AG09309 (cell line): ENCODE results near the gene CNOT6L.

Experiments
- DNase-seq: peaks from one replicate; pipeline ENCODE4 v3.0.0-alpha.2; 2010; ENCODE audit warnings: low read depth
- H3K4me3 ChIP-seq: 2 replicates; pipeline ENCODE4 v1.5.1; 2011; ENCODE audit warnings: mild to moderate bottlenecking, low read depth, low read length, moderate library complexity; ENCODE audit not compliant: control insufficient read depth
- TF ChIP-seq, protein P1 (sequence below): IDR thresholded peaks from 2 replicates; pipeline ENCODE4 v1.5.1; 2011; ENCODE audit warnings: mild to moderate bottlenecking, low read depth, low read length, inconsistent platforms; ENCODE audit not compliant: insufficient read depth, control insufficient read depth; ENCODE audit errors: missing control alignments

The CNOT6L gene

GRCh38 chr4:77710059-77710458, 109.1 kb downstream of the CNOT6L start:
- no peak overlapping the region for H3K4me3 ChIP-seq
- TF ChIP-seq, protein P1, sequence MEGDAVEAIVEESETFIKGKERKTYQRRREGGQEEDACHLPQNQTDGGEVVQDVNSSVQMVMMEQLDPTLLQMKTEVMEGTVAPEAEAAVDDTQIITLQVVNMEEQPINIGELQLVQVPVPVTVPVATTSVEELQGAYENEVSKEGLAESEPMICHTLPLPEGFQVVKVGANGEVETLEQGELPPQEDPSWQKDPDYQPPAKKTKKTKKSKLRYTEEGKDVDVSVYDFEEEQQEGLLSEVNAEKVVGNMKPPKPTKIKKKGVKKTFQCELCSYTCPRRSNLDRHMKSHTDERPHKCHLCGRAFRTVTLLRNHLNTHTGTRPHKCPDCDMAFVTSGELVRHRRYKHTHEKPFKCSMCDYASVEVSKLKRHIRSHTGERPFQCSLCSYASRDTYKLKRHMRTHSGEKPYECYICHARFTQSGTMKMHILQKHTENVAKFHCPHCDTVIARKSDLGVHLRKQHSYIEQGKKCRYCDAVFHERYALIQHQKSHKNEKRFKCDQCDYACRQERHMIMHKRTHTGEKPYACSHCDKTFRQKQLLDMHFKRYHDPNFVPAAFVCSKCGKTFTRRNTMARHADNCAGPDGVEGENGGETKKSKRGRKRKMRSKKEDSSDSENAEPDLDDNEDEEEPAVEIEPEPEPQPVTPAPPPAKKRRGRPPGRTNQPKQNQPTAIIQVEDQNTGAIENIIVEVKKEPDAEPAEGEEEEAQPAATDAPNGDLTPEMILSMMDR, result no peak
- DNase-seq, result no peak

GRCh38 chr4:77706717-77707116, 112.5 kb downstream of the CNOT6L start:
- no peak for DNase-seq
- TF ChIP-seq, protein P1, result no peak
- H3K4me3 ChIP-seq, result no peak overlapping the region

- H3K4me3 ChIP-seq, result no peak overlapping the region
- TF ChIP-seq, protein P1, result no peak
- no peak for DNase-seq
Measured at GRCh38 chr4:77703666-77704065, 115.5 kb downstream of the CNOT6L start.

DNA sequence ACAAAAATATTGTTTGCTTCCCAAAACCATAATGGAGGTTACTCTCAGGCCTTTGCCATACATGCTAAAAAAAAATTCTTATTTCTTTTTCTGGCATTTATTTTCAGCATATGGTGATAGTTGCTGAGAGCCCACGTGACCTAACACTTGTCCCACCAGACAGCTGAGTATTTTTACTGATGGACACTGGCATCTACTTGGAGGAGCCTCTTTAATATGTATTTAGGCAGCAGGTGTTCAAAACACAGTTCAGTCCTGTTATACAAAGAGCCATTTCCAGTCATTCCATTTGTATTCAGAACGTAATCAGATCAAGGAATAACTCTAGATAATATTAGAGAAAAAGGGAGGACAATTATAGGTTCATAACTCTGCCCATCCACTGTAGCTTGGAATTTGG, 118.0 kb downstream of the CNOT6L start:
- H3K4me3 ChIP-seq, result no peak overlapping the region
- TF ChIP-seq, protein P1, result no peak
- DNase-seq, result no peak

DNA sequence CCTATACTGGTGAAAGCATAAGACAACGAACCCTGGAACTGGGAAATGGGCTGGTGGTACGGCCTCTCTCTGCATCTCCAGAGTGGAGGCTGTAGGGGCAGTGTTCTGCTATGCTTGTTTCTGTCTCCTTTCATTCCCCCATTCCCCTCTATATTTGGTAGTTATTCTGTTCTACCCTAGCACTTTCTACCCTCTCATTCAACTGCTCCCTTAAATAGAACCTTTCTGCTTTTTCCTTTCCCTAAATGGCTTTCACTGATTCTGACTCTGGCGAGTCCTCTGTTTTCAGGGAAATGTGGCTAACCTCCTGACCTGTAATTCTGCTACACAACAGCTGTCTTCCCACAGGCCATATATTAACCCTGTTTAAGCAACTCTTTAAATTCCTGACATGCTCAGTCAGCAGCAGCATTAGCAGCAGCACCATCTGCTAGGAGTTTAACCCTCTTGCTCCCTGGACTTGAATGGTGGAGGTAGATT, 119.4 kb downstream of the CNOT6L start:
- H3K4me3 ChIP-seq, result no peak overlapping the region
- TF ChIP-seq, protein P1, result peak; percentile 32
- DNase-seq, result peak; percentile 50

- peak; percentile 17 for DNase-seq
- no peak overlapping the region for H3K4me3 ChIP-seq
- TF ChIP-seq, protein P1, result peak; percentile 62
Measured at GRCh38 chr4:77697860-77698590, 121.1 kb downstream of the CNOT6L start.
